SJCRH30 (cell line): ENCODE data around the gene USP43. TPM values are rescaled to one million over a fixed set of nuclear protein-coding genes. Genes with fewer than 3 reads are reported as not detected.

ENCODE experiments used
- DNase-seq, 2 experiments: peaks; one replicate each; pipeline ENCODE4 v3.0.0-alpha.2; 2015 to 2020
- H3K27ac ChIP-seq: fragments of 250-450 bp; sonication (Bioruptor Pico); 2 replicates; pipeline ENCODE4 v1.5.1; 2020; ENCODE audit warnings: mild to moderate bottlenecking, moderate library complexity
- H3K27me3 ChIP-seq: fragments of 250-450 bp; sonication (Bioruptor Pico); 2 replicates; pipeline ENCODE4 v1.5.1; 2020; ENCODE audit warnings: mild to moderate bottlenecking, moderate library complexity
- H3K36me3 ChIP-seq: fragments of 250-450 bp; sonication (Bioruptor Pico); 2 replicates; pipeline ENCODE4 v1.5.1; 2020; ENCODE audit warnings: mild to moderate bottlenecking, moderate library complexity
- H3K4me1 ChIP-seq: fragments of 250-450 bp; sonication (Bioruptor Pico); 2 replicates; pipeline ENCODE4 v1.5.1; 2020; ENCODE audit warnings: mild to moderate bottlenecking, moderate library complexity
- H3K4me3 ChIP-seq: fragments of 250-450 bp; sonication (Bioruptor Pico); 2 replicates; pipeline ENCODE4 v1.5.1; 2020; ENCODE audit warnings: mild to moderate bottlenecking, moderate library complexity
- H3K9me3 ChIP-seq: fragments of 250-450 bp; sonication (Bioruptor Pico); replicated peaks from 2 replicates; pipeline ENCODE4 v1.5.1; 2020; ENCODE audit warnings: mild to moderate bottlenecking, moderate library complexity
- total RNA-seq: library from RNA; depleted of rRNA; stranded (reverse); fragments of >200 nt; shearing (Covaris generic); gene quantifications from 2 replicates; pipeline ENCODE4 v1.2.3, GENCODE V29; 2014

Gene USP43
- total RNA-seq, 1 experiment from 2014 or later = 0.04 TPM

GRCh38 chr17:9715503-9716016 is 70.2 kb downstream of the USP43 start:
- Histone ChIP-seq H3K4me1 (no peaks in the 10 kb centered on the region), H3K4me3 (no peak overlapping the region), H3K9me3 (no peaks in the 10 kb centered on the region), H3K27ac (no peak overlapping the region), H3K27me3 (no peaks in the 10 kb centered on the region), H3K36me3 (no peaks in the 10 kb centered on the region)
- no peak for DNase-seq

- no peaks in the 10 kb centered on the region for H3K9me3 ChIP-seq
- H3K27me3 ChIP-seq = no peaks in the 10 kb centered on the region
- no peak overlapping the region for H3K27ac ChIP-seq
- H3K36me3 ChIP-seq = no peaks in the 10 kb centered on the region
- H3K4me3 ChIP-seq = no peak overlapping the region
- DNase-seq = peak in 1 of 2 experiments; percentile 7
- H3K4me1 ChIP-seq = no peaks in the 10 kb centered on the region
These were observed 80.3 kb downstream of the USP43 start for GRCh38 chr17:9725575-9725974.

GRCh38 chr17:9726291-9726690 is 81.0 kb downstream of the USP43 start:
- Histone ChIP-seq H3K9me3 (no peaks in the 10 kb centered on the region), H3K36me3 (no peaks in the 10 kb centered on the region), H3K4me1 (no peaks in the 10 kb centered on the region), H3K4me3 (no peak overlapping the region), H3K27ac (no peak overlapping the region), H3K27me3 (no peaks in the 10 kb centered on the region)
- no peak for DNase-seq

- Histone ChIP-seq H3K27me3 (no peaks in the 10 kb centered on the region), H3K4me3 (no peak overlapping the region), H3K9me3 (no peaks in the 10 kb centered on the region), H3K4me1 (no peaks in the 10 kb centered on the region), H3K27ac (no peak overlapping the region), H3K36me3 (no peaks in the 10 kb centered on the region)
- DNase-seq = no peak
These were observed 82.7 kb downstream of the USP43 start for GRCh38 chr17:9728005-9728404.

GRCh38 chr17:9728564-9728963 is 83.2 kb downstream of the USP43 start:
- H3K4me3 ChIP-seq = no peak overlapping the region
- no peaks in the 10 kb centered on the region for H3K36me3 ChIP-seq
- H3K27me3 ChIP-seq = no peaks in the 10 kb centered on the region
- DNase-seq = no peak
- H3K4me1 ChIP-seq = no peaks in the 10 kb centered on the region
- no peaks in the 10 kb centered on the region for H3K9me3 ChIP-seq
- no peak overlapping the region for H3K27ac ChIP-seq

GRCh38 chr17:9729034-9729650 is 83.8 kb downstream of the USP43 start:
- DNase-seq = peak in 1 of 2 experiments; percentile 51

GRCh38 chr17:9729735-9730420 is 84.6 kb downstream of the USP43 start:
- Histone ChIP-seq H3K27ac (no peak overlapping the region), H3K4me3 (no peak overlapping the region), H3K4me1 (no peaks in the 10 kb centered on the region), H3K9me3 (no peaks in the 10 kb centered on the region), H3K36me3 (no peaks in the 10 kb centered on the region), H3K27me3 (no peaks in the 10 kb centered on the region)
- DNase-seq = no peak

More at GRCh38 chr17:9729034-9729650, 83.8 kb downstream of the USP43 start:
- H3K9me3 ChIP-seq = no peaks in the 10 kb centered on the region
- no peak overlapping the region for H3K4me3 ChIP-seq
- no peaks in the 10 kb centered on the region for H3K4me1 ChIP-seq
- H3K27ac ChIP-seq = no peak overlapping the region
- no peaks in the 10 kb centered on the region for H3K36me3 ChIP-seq
- no peaks in the 10 kb centered on the region for H3K27me3 ChIP-seq

GRCh38 chr17:9750524-9750923 is 105.2 kb downstream of the USP43 start:
- H3K27ac ChIP-seq = no peak overlapping the region
- H3K4me1 ChIP-seq = no peaks in the 10 kb centered on the region
- H3K4me3 ChIP-seq = no peak overlapping the region
- H3K36me3 ChIP-seq = no peaks in the 10 kb centered on the region
- no peaks in the 10 kb centered on the region for H3K27me3 ChIP-seq
- DNase-seq = no peak
- no peaks in the 10 kb centered on the region for H3K9me3 ChIP-seq

- no peaks in the 10 kb centered on the region for H3K4me1 ChIP-seq
These were observed 109.8 kb downstream of the USP43 start for GRCh38 chr17:9755083-9755482.

GRCh38 chr17:9760266-9760665 is 114.9 kb downstream of the USP43 start:
- H3K9me3 ChIP-seq = no peaks in the 10 kb centered on the region
- no peaks in the 10 kb centered on the region for H3K36me3 ChIP-seq
- no peak overlapping the region for H3K4me3 ChIP-seq
- no peak for DNase-seq
- no peak overlapping the region for H3K27ac ChIP-seq
- H3K27me3 ChIP-seq = no peaks in the 10 kb centered on the region
- H3K4me1 ChIP-seq = no peaks in the 10 kb centered on the region

More at GRCh38 chr17:9755083-9755482, 109.8 kb downstream of the USP43 start:
- Histone ChIP-seq H3K27me3 (no peaks in the 10 kb centered on the region), H3K4me3 (no peak overlapping the region), H3K36me3 (no peaks in the 10 kb centered on the region), H3K9me3 (no peaks in the 10 kb centered on the region), H3K27ac (no peak overlapping the region)
- no peak for DNase-seq

GRCh38 chr17:9763643-9764042 is 118.3 kb downstream of the USP43 start:
- DNase-seq = no peak
- Histone ChIP-seq H3K4me1 (no peaks in the 10 kb centered on the region), H3K9me3 (no peaks in the 10 kb centered on the region), H3K27ac (no peak overlapping the region), H3K36me3 (no peaks in the 10 kb centered on the region), H3K4me3 (no peak overlapping the region), H3K27me3 (no peaks in the 10 kb centered on the region)

GRCh38 chr17:9765322-9765721 is 120.0 kb downstream of the USP43 start:
- Histone ChIP-seq H3K27ac (no peak overlapping the region), H3K27me3 (no peaks in the 10 kb centered on the region), H3K4me1 (no peaks in the 10 kb centered on the region), H3K4me3 (no peak overlapping the region), H3K9me3 (no peaks in the 10 kb centered on the region), H3K36me3 (no peaks in the 10 kb centered on the region)
- no peak for DNase-seq

GRCh38 chr17:9766970-9767369 is 121.7 kb downstream of the USP43 start:
- H3K27me3 ChIP-seq = no peaks in the 10 kb centered on the region
- H3K4me1 ChIP-seq = no peaks in the 10 kb centered on the region
- no peak overlapping the region for H3K4me3 ChIP-seq
- DNase-seq = no peak
- H3K9me3 ChIP-seq = no peaks in the 10 kb centered on the region
- H3K27ac ChIP-seq = no peak overlapping the region
- no peaks in the 10 kb centered on the region for H3K36me3 ChIP-seq

GRCh38 chr17:9767432-9767991 is 122.2 kb downstream of the USP43 start:
- peak; percentile 18 to 30 for DNase-seq
- no peak overlapping the region for H3K27ac ChIP-seq
- H3K9me3 ChIP-seq = no peaks in the 10 kb centered on the region
- H3K4me1 ChIP-seq = no peaks in the 10 kb centered on the region
- no peaks in the 10 kb centered on the region for H3K27me3 ChIP-seq
- H3K36me3 ChIP-seq = no peaks in the 10 kb centered on the region
- no peak overlapping the region for H3K4me3 ChIP-seq

- Histone ChIP-seq H3K27me3 (no peaks in the 10 kb centered on the region), H3K4me3 (no peak overlapping the region), H3K27ac (no peak overlapping the region), H3K9me3 (no peaks in the 10 kb centered on the region), H3K4me1 (no peaks in the 10 kb centered on the region), H3K36me3 (no peaks in the 10 kb centered on the region)
- peak in 1 of 2 experiments; percentile 38 for DNase-seq
These were observed 123.1 kb downstream of the USP43 start for GRCh38 chr17:9768381-9768934.
